Left renal cortex interstitium (tissue), 4 donors: ENCODE results near the gene GZMB. TPM values are rescaled to one million over a fixed set of nuclear protein-coding genes. Genes with fewer than 3 reads are reported as not detected.

Experiments
- polyA plus RNA-seq, 4 donors: library from polyadenylated mRNA; unstranded; fragments of 120-200 nt; gene quantifications; one replicate each; pipeline ENCODE4 v1.2.1, GENCODE V29; 2013; ENCODE audit not compliant: insufficient read length in 4 of 4

Gene GZMB
- polyA plus RNA-seq, 4 donors = 0.49 to 1.0 (median 0.69) TPM

Other genes with a start within 250 kb of the GZMB start
- gene NYNRIN, start 235.2 kb downstream of the GZMB start, polyA plus RNA-seq = 10 to 100 TPM; 47.9 to 53.0 (median 49.6) TPM
- gene CBLN3, start 204.5 kb downstream of the GZMB start, polyA plus RNA-seq = 1 to 10 TPM; 2.7 to 3.8 (median 3.2) TPM
- gene KHNYN, start 204.2 kb downstream of the GZMB start, polyA plus RNA-seq = 10 to 100 TPM; 39.5 to 53.7 (median 46.6) TPM
- gene SDR39U1, start 191.4 kb downstream of the GZMB start, polyA plus RNA-seq = 10 to 100 TPM; 49.6 to 92.1 (median 72.5) TPM
- under 1 TPM; 0.16 to 0.94 (median 0.40) TPM for gene CMA1, start 125.9 kb downstream of the GZMB start, polyA plus RNA-seq
- gene CTSG, start 57.9 kb downstream of the GZMB start, polyA plus RNA-seq = under 1 TPM; 0.27 to 0.88 (median 0.69) TPM
- under 1 TPM in 2 of 4 donors, not detected in 2; 0.24 to 0.35 TPM for gene GZMH, start 24.5 kb downstream of the GZMB start, polyA plus RNA-seq